Measurements from ENCODE around the gene SFXN5. TPM values are rescaled to one million over a fixed set of nuclear protein-coding genes. Genes with fewer than 3 reads are reported as not detected.

The SFXN5 gene
- total and polyA plus RNA-seq, 2 of the 4 experiments (the other 2 are of a cell fraction): 8.6 to 17.0 TPM

DNA sequence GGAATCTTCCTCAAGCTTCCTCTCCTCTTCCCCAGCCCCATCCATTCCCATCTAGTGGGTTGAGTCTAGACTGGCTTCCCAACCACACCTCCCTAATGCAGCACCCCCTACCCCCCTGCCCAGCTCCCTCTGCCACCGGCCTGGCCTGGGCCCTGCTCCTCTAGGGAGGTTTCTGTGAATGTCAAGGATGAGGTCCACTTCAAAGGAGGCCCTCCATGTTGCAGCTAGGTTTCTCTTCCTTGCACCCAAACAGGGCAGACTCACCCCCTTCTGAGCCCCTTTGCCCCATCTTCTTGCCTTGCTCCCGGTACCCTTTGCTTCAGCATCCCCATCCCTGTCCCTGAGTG, 135.9 kb downstream of the SFXN5 start:
- Histone ChIP-seq H2BK120ac (ENCODE audit: low read depth, low read length) (no peak overlapping the region), H3K9ac (ENCODE audit: low read depth, low read length) (no peak overlapping the region), H3K79me1 (ENCODE audit: low read depth in 1 of 2, low read length in 2 of 2) (no peaks in the 10 kb centered on the region), H2AFZ (replicated peaks; ENCODE audit: low read length, poor library complexity) (no peak overlapping the region), H2BK20ac (ENCODE audit: low read depth, low read length) (no peak overlapping the region), H3K9me1 (ENCODE audit: insufficient read depth, low read length) (peaks cover 15% of the 10 kb centered on the region), H4K5ac (ENCODE audit: low read depth, low read length) (no peak overlapping the region), H2BK15ac (ENCODE audit: low read depth, low read length) (no peak overlapping the region), H4K20me1 (ENCODE audit: insufficient read depth, low read length) (0 out of 2 replicates have a peak, but pooled peaks cover 5% of the 10 kb centered on the region), H4K8ac (ENCODE audit: low read depth in 2 of 2, low read length in 2 of 2) (no peak overlapping the region), H3K23ac (ENCODE audit: low read depth, low read length) (no peak overlapping the region), H3K9me3 (ENCODE audit: control insufficient read depth, insufficient read depth, low read length) (no peaks in the 10 kb centered on the region), H3K27me3 (ENCODE audit: control insufficient read depth, insufficient read depth, low read length) (peaks cover 31% of the 10 kb centered on the region; the same call in 1 of the 2 replicates), H2BK5ac (ENCODE audit: low read depth, low read length, poor library complexity, severe bottlenecking) (no peak overlapping the region), H4K91ac (ENCODE audit: insufficient read depth, low read depth, low read length) (no peak overlapping the region), H2AK5ac (ENCODE audit: low read depth, low read length) (no peak overlapping the region), H3K36me3 (ENCODE audit: control insufficient read depth, insufficient read depth, low read length) (no peaks in the 10 kb centered on the region), H3K4me2 (ENCODE audit: low read depth, low read length) (no peak overlapping the region), H3K4ac (ENCODE audit: low read depth, low read length) (no peak overlapping the region), H3K4me3 (ENCODE audit: insufficient read depth, low read depth, low read length) (no peak overlapping the region), H3K27ac (ENCODE audit: insufficient read depth, low read length) (no peak overlapping the region), H3K56ac (ENCODE audit: extremely low read depth, insufficient read depth, low read length) (no peak overlapping the region), H2AK9ac (replicated peaks; ENCODE audit: low read depth, low read length, poor library complexity) (no peak overlapping the region), H3K14ac (replicated peaks; ENCODE audit: low read depth, low read length) (no peak overlapping the region), H3K4me1 (ENCODE audit: control insufficient read depth, insufficient read depth, low read length) (peaks cover 6% of the 10 kb centered on the region), H3K18ac (ENCODE audit: low read depth, low read length) (no peak overlapping the region)
- TF ChIP-seq MAZ (IDR thresholded peaks at IDR 0.05; ENCODE audit: borderline replicate concordance, low read depth, low read length): no peak
- TF ChIP-seq, protein P1, sequence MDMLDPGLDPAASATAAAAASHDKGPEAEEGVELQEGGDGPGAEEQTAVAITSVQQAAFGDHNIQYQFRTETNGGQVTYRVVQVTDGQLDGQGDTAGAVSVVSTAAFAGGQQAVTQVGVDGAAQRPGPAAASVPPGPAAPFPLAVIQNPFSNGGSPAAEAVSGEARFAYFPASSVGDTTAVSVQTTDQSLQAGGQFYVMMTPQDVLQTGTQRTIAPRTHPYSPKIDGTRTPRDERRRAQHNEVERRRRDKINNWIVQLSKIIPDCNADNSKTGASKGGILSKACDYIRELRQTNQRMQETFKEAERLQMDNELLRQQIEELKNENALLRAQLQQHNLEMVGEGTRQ (IDR thresholded peaks at IDR 0.05; ENCODE audit: low read depth, low read length): no peak
- no peak for TF ChIP-seq BHLHE40 (IDR thresholded peaks at IDR 0.05; ENCODE audit: low read depth, low read length)
- no peak for TF ChIP-seq CHD1 (IDR thresholded peaks at IDR 0.05; ENCODE audit: low read depth, low read length)
- TF ChIP-seq SMC3 (IDR thresholded peaks at IDR 0.05; ENCODE audit: low read depth, low read length): no peak
- TF ChIP-seq RAD21 (IDR thresholded peaks at IDR 0.05; ENCODE audit: low read length): no peak
- TF ChIP-seq, protein P2, sequence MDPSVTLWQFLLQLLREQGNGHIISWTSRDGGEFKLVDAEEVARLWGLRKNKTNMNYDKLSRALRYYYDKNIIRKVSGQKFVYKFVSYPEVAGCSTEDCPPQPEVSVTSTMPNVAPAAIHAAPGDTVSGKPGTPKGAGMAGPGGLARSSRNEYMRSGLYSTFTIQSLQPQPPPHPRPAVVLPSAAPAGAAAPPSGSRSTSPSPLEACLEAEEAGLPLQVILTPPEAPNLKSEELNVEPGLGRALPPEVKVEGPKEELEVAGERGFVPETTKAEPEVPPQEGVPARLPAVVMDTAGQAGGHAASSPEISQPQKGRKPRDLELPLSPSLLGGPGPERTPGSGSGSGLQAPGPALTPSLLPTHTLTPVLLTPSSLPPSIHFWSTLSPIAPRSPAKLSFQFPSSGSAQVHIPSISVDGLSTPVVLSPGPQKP (IDR thresholded peaks at IDR 0.05; ENCODE audit: borderline replicate concordance, low read depth, low read length): no peak
- TF ChIP-seq, protein P3, sequence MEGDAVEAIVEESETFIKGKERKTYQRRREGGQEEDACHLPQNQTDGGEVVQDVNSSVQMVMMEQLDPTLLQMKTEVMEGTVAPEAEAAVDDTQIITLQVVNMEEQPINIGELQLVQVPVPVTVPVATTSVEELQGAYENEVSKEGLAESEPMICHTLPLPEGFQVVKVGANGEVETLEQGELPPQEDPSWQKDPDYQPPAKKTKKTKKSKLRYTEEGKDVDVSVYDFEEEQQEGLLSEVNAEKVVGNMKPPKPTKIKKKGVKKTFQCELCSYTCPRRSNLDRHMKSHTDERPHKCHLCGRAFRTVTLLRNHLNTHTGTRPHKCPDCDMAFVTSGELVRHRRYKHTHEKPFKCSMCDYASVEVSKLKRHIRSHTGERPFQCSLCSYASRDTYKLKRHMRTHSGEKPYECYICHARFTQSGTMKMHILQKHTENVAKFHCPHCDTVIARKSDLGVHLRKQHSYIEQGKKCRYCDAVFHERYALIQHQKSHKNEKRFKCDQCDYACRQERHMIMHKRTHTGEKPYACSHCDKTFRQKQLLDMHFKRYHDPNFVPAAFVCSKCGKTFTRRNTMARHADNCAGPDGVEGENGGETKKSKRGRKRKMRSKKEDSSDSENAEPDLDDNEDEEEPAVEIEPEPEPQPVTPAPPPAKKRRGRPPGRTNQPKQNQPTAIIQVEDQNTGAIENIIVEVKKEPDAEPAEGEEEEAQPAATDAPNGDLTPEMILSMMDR (conservative IDR thresholded peaks at IDR 0.05; ENCODE audit: low read depth, low read length): no peak
- no peak for TF ChIP-seq MXI1 (IDR thresholded peaks at IDR 0.05; ENCODE audit: borderline replicate concordance, low read depth, low read length)
- TF ChIP-seq FOS (IDR thresholded peaks at IDR 0.05; ENCODE audit: low read depth, low read length): no peak
- TF ChIP-seq RCOR1 (IDR thresholded peaks at IDR 0.05; ENCODE audit: insufficient replicate concordance, low read length): no peak
- no peak for TF ChIP-seq NFE2L2 (IDR thresholded peaks at IDR 0.05; ENCODE audit: low read depth, low read length)
- no peak for TF ChIP-seq CEBPB (IDR thresholded peaks at IDR 0.05; ENCODE audit: low read depth, low read length)
- no peak for TF ChIP-seq MAFK (IDR thresholded peaks at IDR 0.05; ENCODE audit: low read depth, low read length)
- no peak for TF ChIP-seq POLR2A (IDR thresholded peaks at IDR 0.05; ENCODE audit: low read depth, low read length)
- TF ChIP-seq RFX5 (IDR thresholded peaks at IDR 0.05; ENCODE audit: low read depth, low read length): no peak
- in situ Hi-C loops (cut with MboI; ENCODE audit: low sequenced_read_pairs): no loop called here
- BruUV-seq (replicated peaks): no TSS peak
- dilution Hi-C loops (cut with HindIII; ENCODE audit: low sequenced_read_pairs, unreplicated experiment): no loop called here
- CTCF ChIA-PET: no interaction called here
- POLR2A ChIA-PET (ENCODE audit: unreplicated experiment): no interaction called here
- DNase-seq (no peak), ATAC-seq (ENCODE audit: low read depth) (no peak)
- no CpG with 5 or more reads among the region's 2 CpGs for WGBS, 2 experiments (ENCODE audit: extremely low coverage in 2 of 2, insufficient read length in 1 of 2)
- intact Hi-C loops (cut with micrococcal nuclease): no loop called here

All from IMR-90 (cell line).